Pancreas (tissue), 10 donors: Measurements from ENCODE around the gene TKT. TPM values are rescaled to one million over a fixed set of nuclear protein-coding genes. Genes with fewer than 3 reads are reported as not detected.
"Not testable (repeated sequence)": the region's sequence is repeated elsewhere in the genome, so short reads cannot be mapped to it uniquely, and the experiment has no call there.

Experiments used
- ATAC-seq, 4 donors: fragments of 200-7000 bp; cut with Tn5 transposase; one replicate each; pipeline versions ENCODE4 v1.8.0 to v1.9.1; 2020; ENCODE audit warnings: mild to moderate bottlenecking in 4 of 4, moderate library complexity in 4 of 4
- DNase-seq, 6 donors: peaks; one replicate each; pipeline ENCODE4 v3.0.0-alpha.2; 2020
- FAIRE-seq: peaks from 2 replicates; lab custom pipeline; 2012; peaks lifted over from hg19 to GRCh38; lab: Jason Lieb, UNC
- H3K27ac ChIP-seq, 4 donors: fragments of 200-600 bp; sonication (generic); 1 replicate in 3 of 4; 2 replicates in 1 of 4; pipeline versions ENCODE4 v1.5.0 to v1.8.0; 2020
- H3K27me3 ChIP-seq, 4 donors: fragments of 200-600 bp; one replicate each; pipeline ENCODE4 v1.8.0; 2021
- H3K36me3 ChIP-seq, 3 donors: fragments of 200-600 bp; sonication (generic) in 1 of 3; one replicate each; pipeline versions ENCODE4 v1.5.0 to v1.8.0; 2020 to 2021
- H3K4me1 ChIP-seq, 3 donors: fragments of 200-600 bp; one replicate each; pipeline ENCODE4 v1.8.0; 2021
- H3K4me3 ChIP-seq, 4 donors: fragments of 200-600 bp; sonication (generic) in 2 of 4; one replicate each; pipeline versions ENCODE4 v1.5.0 to v1.8.0; 2020 to 2021
- H3K9me3 ChIP-seq, 4 donors: fragments of 200-600 bp; one replicate each; pipeline ENCODE4 v1.8.0; 2021
- WGBS, 2 donors: extraction: QIAGEN DNeasy Blood & Tissue Kit; methylation state at CpG; one replicate each; pipeline ENCODE4 v1.1.7; 2013; 5-methylcytosine and 5-hydroxymethylcytosine counted together
- intact Hi-C, 3 donors: fragments of 100-400 bp; cut with DNase I; formaldehyde crosslinking; loops; one replicate each; pipeline versions ENCODE4 v1.11.1 to v1.14.2; 2022
- polyA plus RNA-seq, 2 donors: library from polyadenylated mRNA; stranded (reverse); fragments of 200-250 nt; gene quantifications; one replicate each; pipeline ENCODE4 v1.2.3, GENCODE V29; 2013
- total RNA-seq, 6 donors: library from RNA; stranded (reverse); fragmentation: NEBNext Ultra II Directional in 4 of 6; extraction: Animal tissue kit (Norgen Biotek cat#: 25700) in 4 of 6; gene quantifications; one replicate each; pipeline versions ENCODE4 v1.2.1 to v1.2.4, GENCODE V29; 2021 to 2023
- TF ChIP-seq, protein P1 (sequence below), 4 donors: fragments of 200-600 bp; sonication (generic) in 3 of 4; IDR thresholded peaks; one replicate each; pipeline versions ENCODE4 v1.5.0 to v1.8.0; 2021; ENCODE audit warnings: antibody characterized with exemption in 4 of 4
- donor health status: healthy with polysubstance abuse.
- donor health status: DM: no; HTN: no; CAD: no; lungs with moderate emphysema.
- donor health status: DM: no; HTN: no; CAD: no.
- donor health status: control.
- donor health status: control.
- donor health status: Bipolar disorder and iron deficiency.
- donor health status: DM: yes; HTN: yes; CAD: no.
- donor health status: DM: no; HTN: no; CAD: no.
- donor health status: DM: no; HTN: no; CAD: no.
- donor health status: DM: yes; HTN: yes; CAD: no.

The TKT gene
- total and polyA plus RNA-seq, 8 donors, result 114 to 306 (median 195) TPM

DNA sequence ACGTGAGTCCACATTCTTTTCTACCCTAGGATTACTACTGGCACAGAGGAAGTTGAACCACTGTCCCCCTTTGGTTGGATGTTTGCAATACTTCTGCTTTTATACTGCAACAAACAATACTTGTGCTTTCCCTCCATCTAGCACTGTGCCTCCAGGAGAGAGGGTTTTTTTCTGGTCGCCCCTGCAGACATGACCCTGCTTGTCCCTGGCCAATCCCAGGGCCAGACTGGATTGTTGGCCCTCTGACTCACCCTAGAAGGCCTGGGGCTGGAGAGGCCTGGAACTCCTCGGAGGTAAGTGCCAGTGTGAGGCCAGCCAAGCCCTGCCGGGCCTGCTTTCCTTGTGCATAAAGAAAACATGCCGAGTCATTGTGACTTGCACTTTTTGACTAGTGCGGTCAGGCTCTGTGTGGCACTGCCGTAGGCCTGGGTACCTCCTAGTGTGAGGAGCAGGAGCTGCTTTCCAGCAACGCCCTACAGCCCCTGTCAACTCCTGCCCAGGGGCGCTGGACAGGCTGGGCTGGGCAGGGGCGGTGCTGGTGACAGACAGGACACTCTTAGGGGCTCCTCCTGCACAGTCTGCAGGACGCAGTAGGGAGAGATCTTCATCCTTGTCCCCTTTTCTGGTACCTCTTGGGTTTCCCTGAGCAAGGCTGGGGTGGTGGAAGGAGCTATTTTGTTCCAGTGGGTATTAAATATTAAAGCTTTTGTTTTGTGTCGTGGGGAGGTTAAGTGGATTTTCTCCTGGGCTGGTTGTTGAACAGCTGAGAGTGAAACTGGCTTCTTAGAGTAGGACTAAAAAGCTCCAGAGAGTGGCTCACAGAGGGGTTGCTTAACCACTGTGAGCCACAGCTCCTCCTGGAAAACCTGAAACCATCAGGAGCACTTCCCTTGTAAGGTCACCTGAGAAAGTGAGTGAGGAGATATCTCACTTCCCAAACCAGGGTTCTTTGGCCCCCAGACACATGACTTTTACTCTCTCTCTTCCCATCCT, 14.4 kb upstream of the TKT start:
- intact Hi-C loops, result no loop called here
- Histone ChIP-seq H3K27me3 (no peaks in the 10 kb centered on the region), H3K36me3 (no peaks in the 10 kb centered on the region), H3K4me3 (no peak overlapping the region), H3K9me3 (no peaks in the 10 kb centered on the region), H3K27ac (peak overlapping the region; percentile 11 to 77 (median 62)), H3K4me1 (peaks cover 11 to 13% (median 12%) of the 10 kb centered on the region in 3 donors)
- ATAC-seq (peak; percentile 95 to 98 (median 97)), DNase-seq (peak; percentile 80 to 91 (median 88)), FAIRE-seq (no peak)
- WGBS, 2 donors, result 32 to 35% methylated on average over 12 of the region's 12 CpGs
- TF ChIP-seq, protein P1, sequence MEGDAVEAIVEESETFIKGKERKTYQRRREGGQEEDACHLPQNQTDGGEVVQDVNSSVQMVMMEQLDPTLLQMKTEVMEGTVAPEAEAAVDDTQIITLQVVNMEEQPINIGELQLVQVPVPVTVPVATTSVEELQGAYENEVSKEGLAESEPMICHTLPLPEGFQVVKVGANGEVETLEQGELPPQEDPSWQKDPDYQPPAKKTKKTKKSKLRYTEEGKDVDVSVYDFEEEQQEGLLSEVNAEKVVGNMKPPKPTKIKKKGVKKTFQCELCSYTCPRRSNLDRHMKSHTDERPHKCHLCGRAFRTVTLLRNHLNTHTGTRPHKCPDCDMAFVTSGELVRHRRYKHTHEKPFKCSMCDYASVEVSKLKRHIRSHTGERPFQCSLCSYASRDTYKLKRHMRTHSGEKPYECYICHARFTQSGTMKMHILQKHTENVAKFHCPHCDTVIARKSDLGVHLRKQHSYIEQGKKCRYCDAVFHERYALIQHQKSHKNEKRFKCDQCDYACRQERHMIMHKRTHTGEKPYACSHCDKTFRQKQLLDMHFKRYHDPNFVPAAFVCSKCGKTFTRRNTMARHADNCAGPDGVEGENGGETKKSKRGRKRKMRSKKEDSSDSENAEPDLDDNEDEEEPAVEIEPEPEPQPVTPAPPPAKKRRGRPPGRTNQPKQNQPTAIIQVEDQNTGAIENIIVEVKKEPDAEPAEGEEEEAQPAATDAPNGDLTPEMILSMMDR (IDR thresholded peaks at IDR 0.05), result no peak

DNA sequence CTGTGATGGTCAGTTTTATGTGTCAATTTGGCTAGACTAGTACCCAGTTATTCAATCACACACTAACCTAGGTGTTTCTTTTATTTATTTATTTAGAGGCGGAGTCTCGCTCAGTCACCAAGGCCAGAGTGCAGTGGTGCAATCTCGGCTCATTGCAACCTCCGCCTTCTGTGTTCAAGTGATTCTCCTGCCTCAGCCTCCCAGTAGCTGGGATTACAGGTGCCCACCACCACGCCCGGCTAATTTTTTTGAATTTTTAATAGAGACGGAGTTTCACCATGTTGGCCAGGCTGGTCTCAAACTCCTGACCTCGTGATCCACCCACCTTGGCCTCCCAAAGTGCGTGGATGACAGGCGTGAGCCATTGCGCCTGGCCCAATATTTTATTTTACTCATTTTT, 13.4 kb upstream of the TKT start:
- H3K4me3 ChIP-seq, H3K27me3 ChIP-seq, H3K9me3 ChIP-seq, DNase-seq, FAIRE-seq, intact Hi-C loops, H3K36me3 ChIP-seq, ATAC-seq: not testable (repeated sequence)
- Histone ChIP-seq H3K4me1 (peaks cover 8 to 12% (median 8%) of the 10 kb centered on the region in 3 donors), H3K27ac (peak overlapping the region in 2 of 4 donors; percentile 69 to 77)
- WGBS, 2 donors, result 90 to 91% methylated on average over 11 of the region's 11 CpGs

DNA sequence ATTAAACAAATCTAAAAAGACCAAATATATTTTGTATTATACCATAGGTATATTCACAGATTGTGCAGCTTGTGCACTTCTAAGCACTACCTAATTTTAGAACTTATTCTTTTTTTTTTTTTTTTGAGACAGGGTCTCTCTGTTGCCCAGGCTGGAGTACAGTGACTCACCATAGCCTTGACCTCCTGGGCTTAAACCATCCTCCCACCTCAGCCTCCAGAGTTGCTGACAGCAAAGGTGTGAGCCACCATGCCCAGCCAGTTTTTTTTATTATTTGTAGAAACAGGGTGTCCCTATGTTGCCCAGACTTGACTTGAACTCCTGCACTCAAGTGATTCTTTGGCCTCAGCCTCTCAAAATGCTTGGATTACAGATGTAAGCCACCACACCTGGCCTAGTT, 11.9 kb upstream of the TKT start:
- no peaks in the 10 kb centered on the region for H3K9me3 ChIP-seq
- no peak overlapping the region for H3K27ac ChIP-seq
- H3K4me1 ChIP-seq, result peaks cover 8 to 12% (median 8%) of the 10 kb centered on the region in 3 donors
- no peak overlapping the region for H3K4me3 ChIP-seq
- TF ChIP-seq, protein P1 (IDR thresholded peaks at IDR 0.05), result no peak
- ATAC-seq (no peak), DNase-seq (no peak), FAIRE-seq (no peak)
- H3K27me3 ChIP-seq, result no peaks in the 10 kb centered on the region
- H3K36me3 ChIP-seq, result no peaks in the 10 kb centered on the region
- intact Hi-C loops, result no loop called here

GRCh38 chr3:53264718-53265117, 8.9 kb upstream of the TKT start:
- WGBS, 2 donors, result 42 to 43% methylated on average over 3 of the region's 3 CpGs
- Histone ChIP-seq H3K9me3 (no peaks in the 10 kb centered on the region), H3K27me3 (no peaks in the 10 kb centered on the region), H3K4me3 (no peak overlapping the region), H3K27ac (no peak overlapping the region), H3K4me1 (peaks cover 1 to 3% (median 2%) of the 10 kb centered on the region in 3 donors), H3K36me3 (no peaks in the 10 kb centered on the region)
- FAIRE-seq (no peak), DNase-seq (peak in 4 of 6 donors; percentile 21 to 58 (median 45)), ATAC-seq (peak; percentile 62 to 76 (median 74))
- intact Hi-C loops, result no loop called here
- TF ChIP-seq, protein P1 (IDR thresholded peaks at IDR 0.05), result no peak

DNA sequence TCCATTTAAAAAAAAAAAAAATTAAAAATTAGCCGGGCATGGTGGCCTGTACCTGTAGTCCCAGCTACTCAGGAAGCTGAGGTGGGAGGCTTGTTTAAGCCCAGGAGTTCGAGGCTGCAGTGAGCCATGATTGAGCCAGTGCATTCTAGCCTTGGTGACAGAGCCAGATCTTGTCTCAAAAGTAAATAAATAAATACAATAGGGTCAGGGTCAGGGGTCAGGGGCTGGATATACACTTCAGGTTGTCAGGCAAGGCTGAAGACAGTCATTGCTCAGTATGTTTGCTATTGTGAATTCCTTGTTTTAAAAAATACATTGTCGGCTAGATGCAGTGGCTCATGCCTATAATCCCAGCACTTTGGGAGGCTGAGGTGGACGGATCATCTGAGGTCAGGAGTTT, 8.1 kb upstream of the TKT start:
- Histone ChIP-seq H3K36me3 (no peaks in the 10 kb centered on the region), H3K4me1 (no peaks in the 10 kb centered on the region), H3K4me3 (no peak overlapping the region), H3K9me3 (no peaks in the 10 kb centered on the region), H3K27me3 (no peaks in the 10 kb centered on the region), H3K27ac (no peak overlapping the region)
- FAIRE-seq (no peak), DNase-seq (peak in 1 of 6 donors; percentile 2), ATAC-seq (no peak)
- intact Hi-C loops, result no loop called here
- WGBS, 2 donors, result 86 to 96% methylated on average over 4 of the region's 4 CpGs
- TF ChIP-seq, protein P1 (IDR thresholded peaks at IDR 0.05), result no peak
